GM19035 (cell line): Measurements from ENCODE around the gene ATP5MG.
"Not testable (repeated sequence)": the region's sequence is repeated elsewhere in the genome, so short reads cannot be mapped to it uniquely, and the experiment has no call there.

Source experiments
- ATAC-seq: cut with Tn5 transposase; IDR thresholded peaks from one replicate; pipeline ENCODE4 v1.9.1; 2021; ENCODE audit not compliant: unreplicated experiment

ATP5MG gene, protein sequence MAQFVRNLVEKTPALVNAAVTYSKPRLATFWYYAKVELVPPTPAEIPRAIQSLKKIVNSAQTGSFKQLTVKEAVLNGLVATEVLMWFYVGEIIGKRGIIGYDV

DNA sequence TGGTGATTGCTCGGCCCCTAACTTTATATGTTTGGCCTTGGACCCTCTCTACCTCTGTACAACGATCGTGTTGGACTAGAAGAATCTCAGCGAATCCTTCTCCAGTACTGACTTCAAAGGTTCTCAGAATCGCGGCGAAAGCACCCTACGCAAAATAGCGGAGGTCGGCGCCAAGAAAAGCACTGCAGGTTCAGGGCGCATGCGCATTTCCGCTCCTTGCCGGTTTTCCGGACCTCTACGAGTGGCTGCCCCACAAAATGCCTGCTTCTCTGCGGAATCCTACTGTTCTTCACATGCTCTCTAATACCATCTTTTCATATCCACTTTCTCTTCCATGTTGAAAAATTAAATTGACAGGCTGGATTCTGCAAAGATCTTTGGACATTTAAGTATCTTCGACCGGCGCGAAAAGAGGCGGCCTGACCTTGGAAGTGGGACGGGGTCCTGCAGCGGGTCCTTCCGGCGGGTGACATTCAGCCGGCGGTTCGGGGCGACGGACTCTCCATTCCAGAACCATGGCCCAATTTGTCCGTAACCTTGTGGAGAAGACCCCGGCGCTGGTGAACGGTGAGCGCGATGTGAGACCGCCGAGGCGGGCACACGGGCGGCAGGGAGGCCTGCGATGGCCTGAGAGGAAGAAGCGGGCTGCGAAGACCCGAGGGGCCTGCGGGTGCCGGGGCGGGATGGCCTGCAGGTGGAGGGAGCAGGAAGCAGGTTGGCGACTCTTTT is at the start of gene ATP5MG:
Gene ATP5MG (plus strand): TSS at position 456 of the 729 bp plus-strand sequence. CDS start 60 bp downstream, at position 516.
- ATAC-seq = peak; percentile 67

DNA sequence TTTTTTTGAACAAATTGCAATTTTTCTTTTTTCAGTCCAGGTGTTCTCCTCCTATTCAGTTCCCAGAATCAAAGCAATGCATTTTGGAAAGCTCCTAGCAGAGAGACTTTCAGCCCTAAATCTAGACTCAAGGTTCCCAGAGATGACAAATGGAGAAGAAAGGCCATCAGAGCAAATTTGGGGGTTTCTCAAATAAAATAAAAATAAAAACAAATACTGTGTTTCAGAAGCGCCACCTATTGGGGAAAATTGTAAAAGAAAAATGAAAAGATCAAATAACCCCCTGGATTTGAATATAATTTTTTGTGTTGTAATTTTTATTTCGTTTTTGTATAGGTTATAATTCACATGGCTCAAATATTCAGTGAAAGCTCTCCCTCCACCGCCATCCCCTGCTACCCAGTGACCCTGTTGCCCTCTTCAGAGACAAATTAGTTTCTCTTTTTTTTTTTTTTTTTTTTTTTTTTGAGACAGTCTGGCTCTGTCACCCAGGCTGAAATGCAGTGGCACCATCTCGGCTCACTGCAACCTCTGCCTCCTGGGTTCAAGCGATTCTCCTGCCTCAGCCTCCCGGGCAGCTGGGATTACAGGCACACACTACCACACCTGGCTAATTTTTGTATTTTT is 48.2 kb upstream of the ATP5MG start:
- ATAC-seq = no peak

DNA sequence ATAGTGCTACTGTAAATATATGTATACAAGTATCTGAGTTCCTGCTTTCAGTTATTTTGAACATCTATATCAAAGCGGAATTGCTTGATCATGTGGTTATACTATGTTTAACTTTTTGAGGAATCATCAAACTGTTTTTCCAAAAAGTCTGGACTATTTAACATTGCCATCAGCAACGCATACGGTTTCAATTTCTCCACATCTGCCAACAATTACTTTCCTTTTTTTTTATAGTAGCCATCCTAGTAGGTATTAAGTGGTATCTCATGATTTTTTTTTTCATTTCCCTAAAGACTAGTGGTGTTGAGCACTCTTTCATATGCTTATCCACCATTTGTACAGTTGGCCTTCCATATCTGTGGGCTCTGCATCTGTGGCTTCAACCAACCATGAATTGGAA is 43.3 kb upstream of the ATP5MG start:
- no peak for ATAC-seq

DNA sequence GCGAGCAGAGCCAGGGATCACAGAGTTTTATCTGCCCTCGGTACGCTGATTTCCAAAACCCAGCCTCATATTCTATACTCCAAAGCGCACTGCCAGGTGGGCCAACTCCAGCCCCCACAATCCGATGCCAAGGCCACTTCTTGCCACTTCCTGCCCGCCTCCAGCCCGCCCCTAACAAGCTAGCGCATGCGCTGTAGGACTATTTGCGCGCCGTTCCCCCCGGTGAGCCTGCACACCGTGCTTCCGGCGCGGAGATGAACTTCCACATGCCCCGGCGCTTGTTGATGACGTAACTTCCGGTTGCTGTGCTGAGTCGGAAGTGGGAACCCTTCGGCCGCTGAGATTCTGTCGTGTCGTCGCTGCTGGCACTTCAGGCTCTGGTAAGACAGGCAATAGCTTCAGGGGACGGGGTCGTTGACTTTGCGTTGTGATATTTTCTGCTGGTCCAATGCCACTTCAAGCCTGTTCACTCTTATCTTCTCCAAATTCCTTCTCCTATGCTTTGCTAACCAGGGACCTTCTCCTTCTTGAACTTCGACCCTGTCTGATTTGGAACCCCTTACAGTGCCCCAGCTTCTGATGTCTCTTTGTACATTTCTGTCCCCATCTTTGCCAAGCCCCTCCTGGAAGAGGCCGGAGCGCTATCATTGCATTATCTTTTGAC is 42.0 kb upstream of the ATP5MG start, which contains the start of gene UBE4A:
Gene UBE4A (plus strand): TSS at position 306 of the 664 bp plus-strand sequence. CDS start 5,481 bp downstream, outside the sequence.
- ATAC-seq = peak; percentile 90

DNA sequence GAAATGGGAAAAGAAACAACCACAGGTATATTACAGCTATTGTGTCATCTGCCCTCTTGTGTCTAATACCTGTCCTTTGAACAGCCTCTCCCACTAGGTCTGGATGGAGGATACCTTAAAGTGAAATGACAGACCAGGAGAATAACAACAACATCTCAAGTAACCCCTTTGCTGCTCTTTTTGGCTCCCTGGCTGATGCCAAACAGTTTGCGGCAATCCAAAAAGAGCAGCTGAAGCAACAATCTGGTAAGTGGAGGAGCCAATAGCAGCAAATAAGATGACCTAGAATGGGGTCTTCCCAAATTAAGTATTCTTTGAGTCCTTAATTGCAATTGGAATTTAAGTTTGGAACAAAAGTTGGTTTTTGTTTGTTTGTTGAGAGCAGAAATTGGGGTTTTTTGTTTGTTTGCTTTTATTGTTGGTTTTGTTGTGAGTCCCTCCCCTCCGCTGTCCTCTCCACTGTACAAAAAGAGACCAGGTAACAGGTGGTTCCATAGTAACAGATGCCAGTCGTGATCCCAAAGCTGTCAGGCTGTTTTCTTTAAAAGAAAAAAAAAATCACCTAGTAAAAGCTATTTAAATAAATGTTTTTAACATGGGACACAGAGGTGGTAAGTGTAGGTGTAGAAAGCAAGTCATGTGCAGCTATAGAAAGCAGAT is 36.3 kb upstream of the ATP5MG start:
- no peak for ATAC-seq

DNA sequence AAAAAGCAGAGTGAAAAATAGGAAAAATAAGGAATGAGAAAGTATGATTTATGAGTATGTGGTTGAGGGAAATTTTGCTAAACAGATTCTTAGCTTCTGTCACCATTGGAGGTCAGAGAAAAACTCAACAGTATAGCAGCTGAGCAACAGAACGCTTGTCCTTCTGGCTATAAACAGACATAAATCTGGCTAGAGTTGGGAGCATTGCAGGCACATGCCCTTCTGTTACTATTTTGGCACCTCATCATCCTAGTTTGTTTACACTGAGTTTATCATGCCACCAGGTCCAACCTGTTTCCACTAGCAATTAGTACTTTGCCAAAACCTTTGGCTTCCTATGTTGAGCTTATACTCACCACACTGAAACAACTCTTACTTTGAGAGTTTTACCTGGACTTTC is 35.1 kb upstream of the ATP5MG start:
- ATAC-seq = no peak

DNA sequence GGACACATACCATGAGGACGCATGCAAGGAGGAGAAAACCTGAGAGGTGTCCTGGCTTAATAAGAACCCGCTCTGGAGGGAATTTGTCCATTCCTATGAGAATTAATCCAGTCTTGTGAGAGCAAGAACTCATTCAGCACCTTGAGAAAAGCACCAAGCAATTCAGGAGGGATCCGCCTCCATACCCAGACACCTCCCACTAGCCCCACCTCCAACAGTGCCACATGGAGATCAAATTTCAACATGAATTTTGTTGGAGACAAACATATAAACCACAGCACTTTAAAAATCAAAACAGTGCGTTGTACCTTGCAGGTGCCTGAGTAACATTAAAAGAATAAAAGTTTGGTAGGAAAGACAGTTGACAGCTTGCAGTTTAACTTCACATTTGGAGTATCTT is 30.6 kb upstream of the ATP5MG start:
- no peak for ATAC-seq

DNA sequence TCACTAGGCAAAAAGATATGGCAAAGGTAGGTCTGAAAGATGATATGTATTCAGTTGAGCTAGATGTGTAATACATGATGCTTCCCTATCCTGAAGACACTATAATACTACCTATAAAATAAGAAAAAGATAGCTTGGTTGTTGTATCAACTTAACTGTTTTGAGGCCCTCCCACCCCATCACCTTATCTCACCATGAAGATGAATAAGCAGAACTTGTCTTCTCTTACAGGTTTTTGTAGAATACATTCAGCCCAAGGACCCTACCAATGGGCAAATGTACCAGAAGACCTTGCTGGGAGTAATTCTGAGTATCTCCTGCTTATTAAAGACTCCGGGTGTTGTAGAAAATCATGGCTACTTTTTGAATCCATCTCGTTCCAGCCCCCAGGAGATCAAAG is 28.1 kb upstream of the ATP5MG start:
- ATAC-seq = no peak

DNA sequence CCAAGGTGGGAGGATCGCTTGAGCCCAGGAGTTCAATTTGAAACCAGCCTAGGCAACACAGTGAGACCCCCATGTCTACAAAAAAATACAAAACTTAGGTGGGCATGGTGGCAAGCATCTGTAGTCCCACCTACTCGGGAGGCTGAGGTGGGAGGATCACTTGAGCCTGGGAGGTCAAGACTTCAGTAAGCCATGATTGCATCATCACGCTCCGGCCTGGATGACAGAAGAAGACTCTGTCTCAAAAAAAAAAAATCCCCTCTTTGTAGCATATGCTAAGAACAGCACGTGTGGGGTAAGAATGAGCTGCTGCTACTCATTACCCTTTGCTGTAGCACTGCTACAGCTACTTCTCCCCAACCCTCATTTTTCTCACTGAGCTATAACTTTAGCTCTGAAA is 27.5 kb upstream of the ATP5MG start:
- no peak for ATAC-seq

DNA sequence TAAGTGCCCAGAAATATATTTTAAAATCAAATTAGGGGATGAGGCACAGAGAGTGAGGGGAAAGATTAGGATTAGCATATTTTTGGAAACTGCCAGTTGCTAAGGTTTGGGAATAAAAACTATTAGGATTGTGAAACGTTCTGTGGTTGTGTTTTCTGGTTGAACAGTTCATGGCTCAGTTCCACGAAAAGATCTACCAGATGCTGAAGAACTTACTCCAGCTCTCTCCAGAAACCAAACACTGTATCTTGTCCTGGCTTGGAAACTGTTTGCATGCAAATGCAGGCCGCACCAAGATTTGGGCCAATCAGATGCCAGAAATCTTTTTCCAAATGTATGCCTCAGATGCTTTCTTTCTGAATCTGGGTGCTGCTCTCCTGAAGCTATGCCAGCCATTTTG is 26.7 kb upstream of the ATP5MG start:
- no peak for ATAC-seq

DNA sequence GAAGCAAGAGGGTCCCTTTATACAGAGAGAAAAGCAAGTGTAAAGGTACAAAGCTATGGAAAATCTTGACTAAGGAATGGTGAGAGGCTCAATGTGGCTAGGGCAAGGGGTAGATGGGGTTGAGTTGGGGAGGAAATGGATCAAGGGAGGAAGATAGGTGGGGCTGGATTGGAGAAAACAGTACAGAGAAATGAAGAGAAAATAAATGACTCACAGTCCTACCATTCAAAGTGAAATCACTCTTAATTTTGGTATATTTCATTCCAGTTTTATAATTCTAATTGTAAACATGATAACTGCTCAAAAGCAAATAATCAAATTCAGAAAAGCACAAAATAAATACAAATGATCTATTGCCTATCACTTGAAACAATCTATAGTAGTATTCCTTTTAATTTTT is 25.4 kb upstream of the ATP5MG start:
- ATAC-seq = no peak

DNA sequence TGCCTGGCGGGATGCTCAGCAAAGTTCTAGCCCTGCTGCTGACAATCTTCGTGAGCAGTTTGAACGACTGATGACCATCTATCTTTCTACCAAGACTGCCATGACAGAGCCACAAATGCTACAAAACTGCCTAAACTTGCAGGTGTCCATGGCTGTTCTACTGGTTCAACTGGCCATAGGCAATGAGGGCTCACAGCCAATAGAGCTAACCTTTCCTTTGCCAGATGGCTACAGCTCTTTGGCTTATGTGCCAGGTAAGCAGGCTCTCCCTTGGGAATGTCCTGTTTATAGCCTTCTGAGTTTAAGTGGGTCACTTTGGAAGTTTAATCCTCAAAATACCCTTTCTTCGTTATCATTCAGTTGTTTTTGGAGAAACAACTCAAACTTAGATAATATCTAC is 21.9 kb upstream of the ATP5MG start:
- ATAC-seq = no peak

DNA sequence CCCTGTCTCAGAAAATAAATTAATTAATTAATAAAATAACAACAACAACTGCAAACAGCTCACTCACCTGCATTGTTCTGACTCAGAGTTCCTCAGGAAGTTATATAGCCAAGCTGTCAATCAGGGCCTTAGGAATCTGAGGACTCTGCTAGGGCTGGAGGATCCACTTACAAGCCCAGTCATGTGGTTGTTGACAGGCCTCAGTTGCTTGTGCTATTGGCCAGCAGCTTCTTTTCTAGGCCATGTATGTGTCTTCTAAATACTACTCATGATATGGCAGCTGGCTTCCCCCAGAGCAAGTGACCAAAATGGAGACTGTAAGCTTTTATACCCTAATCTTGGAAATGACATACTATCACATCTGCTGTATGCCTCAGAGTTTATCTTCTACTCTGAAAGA is 20.8 kb upstream of the ATP5MG start:
- ATAC-seq = no peak

DNA sequence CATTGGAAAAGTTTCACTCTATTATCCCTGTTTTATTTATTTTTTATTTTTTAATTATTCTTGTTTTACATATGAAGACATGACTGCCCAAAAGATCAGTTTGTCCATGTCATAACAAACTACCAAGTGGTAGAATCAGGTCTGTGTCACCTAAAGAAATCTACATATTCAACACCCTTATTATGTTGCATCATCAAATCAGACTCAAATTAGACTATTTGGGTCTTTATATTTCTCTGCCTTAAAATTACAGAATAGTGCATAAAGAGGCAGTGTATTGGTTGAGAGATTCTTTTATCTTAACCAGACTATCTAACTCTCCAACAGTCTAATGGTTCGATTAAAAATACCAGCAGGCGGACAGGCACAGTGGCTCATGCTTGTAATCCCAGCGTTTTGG is 18.5 kb upstream of the ATP5MG start:
- ATAC-seq = no peak

DNA sequence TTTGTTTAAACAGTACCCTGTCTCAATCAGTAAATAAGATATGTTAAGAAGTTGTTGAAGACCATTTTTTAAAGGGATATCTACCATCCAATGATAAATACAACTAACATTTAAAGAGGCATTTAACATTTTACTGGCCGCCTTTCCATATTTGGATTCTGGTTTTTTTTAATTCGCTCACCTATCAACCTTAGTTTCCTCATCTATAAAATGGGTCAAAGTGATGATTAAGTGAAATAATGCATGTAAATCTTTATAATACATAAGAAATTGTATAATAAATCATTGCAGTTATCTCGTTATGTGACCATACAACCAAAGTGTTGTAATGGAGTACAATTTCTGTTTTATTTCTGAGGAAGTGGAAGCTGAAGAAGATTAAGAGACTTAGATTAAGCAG is 17.7 kb upstream of the ATP5MG start:
- no peak for ATAC-seq

DNA sequence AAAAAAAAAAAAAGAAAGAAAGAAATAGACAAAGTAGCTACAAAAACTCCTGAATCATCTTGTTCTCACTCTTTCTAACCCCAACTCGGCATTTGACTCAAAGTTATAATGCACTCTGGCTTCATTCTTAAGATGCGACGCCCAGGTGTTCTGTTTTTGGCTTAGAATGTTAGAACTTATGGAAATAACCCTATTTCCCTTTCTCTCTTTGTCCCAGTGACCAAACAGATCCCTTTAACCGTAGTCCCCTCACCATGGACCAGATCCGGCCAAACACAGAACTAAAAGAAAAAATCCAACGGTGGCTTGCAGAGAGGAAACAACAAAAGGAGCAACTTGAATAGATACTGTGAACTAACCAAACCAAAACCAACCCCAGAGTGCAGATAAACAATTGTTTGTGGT is 5.3 kb upstream of the ATP5MG start:
- ATAC-seq = no peak

DNA sequence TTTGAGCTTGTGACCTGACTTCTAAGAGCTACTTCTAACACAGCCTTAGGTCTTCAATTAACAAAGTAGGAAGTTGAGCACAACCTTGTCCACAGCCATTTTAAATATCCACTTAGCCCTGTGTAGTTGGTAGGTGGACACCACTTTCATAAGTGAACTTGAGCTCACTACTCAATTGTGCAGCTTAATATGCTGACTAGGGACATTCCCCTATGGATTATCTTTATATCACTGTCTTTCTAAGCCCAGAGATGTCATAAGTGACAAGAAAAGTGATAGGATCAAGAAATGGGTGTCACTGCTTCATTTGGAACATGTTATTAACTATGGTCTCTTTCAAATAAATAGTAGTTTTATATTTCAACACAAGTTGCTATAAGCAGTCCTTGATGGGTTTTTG is 4.0 kb upstream of the ATP5MG start:
- ATAC-seq = no peak

DNA sequence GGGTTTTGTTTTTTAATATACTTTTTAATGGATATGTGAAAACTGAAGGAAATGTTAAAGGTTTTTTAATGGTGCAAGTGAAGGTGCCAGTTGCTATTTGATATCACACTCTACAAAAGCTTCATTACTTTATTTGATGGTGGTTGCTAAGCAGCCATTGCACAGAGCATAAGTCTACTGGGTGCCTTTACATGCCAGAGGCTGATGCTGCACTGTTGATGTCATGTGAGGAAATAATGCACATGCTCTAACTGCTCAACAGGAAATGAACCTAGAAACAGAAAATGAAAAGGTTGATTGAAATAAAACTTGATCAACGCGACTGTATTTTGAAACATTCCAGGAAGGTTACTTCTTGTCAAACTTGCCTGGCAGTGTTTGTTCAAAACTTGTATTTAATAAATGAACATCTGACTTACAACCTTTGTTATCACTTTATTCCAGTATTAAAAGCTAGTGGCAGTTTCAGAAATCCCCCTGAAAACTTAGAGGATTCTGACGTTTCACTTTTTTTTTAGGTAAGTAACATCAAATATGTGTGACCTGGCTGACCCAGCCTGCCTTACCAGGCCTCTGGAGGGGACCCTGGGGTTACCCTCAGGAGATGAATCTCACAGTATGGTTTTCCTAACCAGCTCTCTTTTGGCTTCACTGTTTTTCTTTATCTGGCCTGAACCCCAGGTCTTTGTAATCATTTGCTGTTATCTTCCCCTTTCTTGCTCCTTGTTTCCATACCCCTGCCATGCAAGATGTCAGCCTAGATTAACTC is 2.4 kb upstream of the ATP5MG start:
- no peak for ATAC-seq

DNA sequence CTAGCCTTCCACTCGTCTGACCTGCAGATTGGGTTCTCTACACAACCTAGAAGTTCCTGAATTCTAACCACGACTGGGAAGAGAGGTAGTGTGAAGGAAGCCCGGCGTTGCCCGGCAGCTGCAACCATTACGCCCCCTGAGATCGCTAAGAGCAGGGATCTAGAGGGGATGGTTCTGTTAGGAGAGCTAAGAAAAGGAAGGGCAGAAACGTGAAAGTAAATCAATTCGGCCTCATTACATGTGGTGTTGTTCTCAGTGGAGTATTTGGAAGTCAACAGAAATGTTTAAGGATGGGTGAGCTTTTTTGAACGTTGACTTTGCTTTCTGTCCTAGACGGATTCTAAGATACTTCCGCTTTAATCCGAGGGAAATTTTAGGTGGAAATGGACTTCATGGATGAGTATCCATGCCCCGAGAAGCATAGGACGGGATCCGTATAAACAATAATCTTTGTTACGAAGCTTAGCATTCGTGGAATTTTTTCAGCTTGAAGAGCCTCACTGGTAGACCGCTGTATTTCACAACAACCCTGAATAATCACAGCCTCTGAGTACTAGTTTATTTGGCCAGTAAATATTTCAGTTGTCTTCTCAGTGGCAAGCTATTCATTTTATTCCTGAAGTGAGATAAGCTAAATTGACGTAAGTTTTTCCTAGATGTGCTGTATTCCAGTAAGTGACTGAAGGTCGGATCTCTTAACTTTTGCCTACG is 629 bp downstream of the ATP5MG start:
- ATAC-seq = peak; percentile 10

DNA sequence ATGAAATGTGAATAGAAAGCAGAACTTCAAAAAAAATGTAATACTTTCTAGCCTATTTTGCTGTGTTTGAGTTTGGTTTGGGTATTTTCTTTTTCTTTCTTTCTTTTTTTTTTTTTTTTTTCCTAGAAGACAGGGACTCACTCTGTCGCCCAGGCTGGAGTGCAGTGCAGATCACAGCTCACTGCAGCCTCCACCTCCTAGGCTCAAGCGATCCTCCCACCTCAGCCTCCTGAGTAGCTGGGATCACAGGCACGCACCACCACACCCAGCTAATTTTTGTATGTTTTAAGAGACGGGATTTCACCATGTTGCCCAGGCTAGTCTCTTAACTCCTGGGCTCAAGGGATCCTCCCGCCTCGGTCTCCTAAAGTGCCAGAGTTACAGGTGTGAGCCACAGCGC is 1.2 kb downstream of the ATP5MG start:
- not testable (repeated sequence) for ATAC-seq
